Activated T-cell treated with anti-CD3 and anti-CD28 coated beads, Interleukin-2, amount 50 U/mL, for 72 hours (primary cell): ENCODE measurements around the gene SLC47A2. TPM values are rescaled to one million over a fixed set of nuclear protein-coding genes. Genes with fewer than 3 reads are reported as not detected.

ENCODE experiments used
- ATAC-seq, 2 donors: fragments of 150-1000 bp; cut with Tn5 transposase; replicated peaks in 1 of 2; 2 replicates each; pipeline ENCODE4 v1.10.0; 2021; ENCODE audit warnings: moderate library complexity in 2 of 2, mild to moderate bottlenecking in 1 of 2
- DNase-seq, 2 donors: peaks; one replicate each; pipeline ENCODE4 v3.0.0; 2021 to 2022; ENCODE audit warnings: mixed read lengths in 1 of 2
- H3K27ac Mint-ChIP-seq: one replicate; pipeline ENCODE4 v1.8.0; 2022; ENCODE audit warnings: mild to moderate bottlenecking, moderate library complexity, mixed read lengths
- H3K27me3 Mint-ChIP-seq: one replicate; pipeline ENCODE4 v1.8.0; 2022; ENCODE audit warnings: low read depth, mixed read lengths
- H3K36me3 Mint-ChIP-seq, 2 donors: one replicate each; pipeline ENCODE4 v1.8.0; 2022; ENCODE audit warnings: mixed read lengths in 2 of 2, mild to moderate bottlenecking in 1 of 2; ENCODE audit not compliant: insufficient read depth in 2 of 2
- H3K4me1 Mint-ChIP-seq: one replicate; pipeline ENCODE4 v1.8.0; 2022; ENCODE audit warnings: low read depth, mixed read lengths
- H3K4me3 Mint-ChIP-seq, 2 donors: one replicate each; pipeline ENCODE4 v1.8.0; 2022; ENCODE audit warnings: mild to moderate bottlenecking in 2 of 2, mixed read lengths in 2 of 2, moderate library complexity in 2 of 2
- H3K9me3 Mint-ChIP-seq, 2 donors: one replicate each; pipeline ENCODE4 v1.8.0; 2022; ENCODE audit warnings: mixed read lengths in 2 of 2
- total RNA-seq, 2 donors: library from RNA; stranded (reverse); gene quantifications; one replicate each; pipeline ENCODE4 v1.2.3, GENCODE V29; 2022

The SLC47A2 gene
- total RNA-seq, 2 donors from 2014 or later, result not detected

GRCh38 chr17:19743101-19744100 lies 27.0 kb upstream of the SLC47A2 start:
- H3K27me3 Mint-ChIP-seq, result no peaks in the 10 kb centered on the region
- ATAC-seq (no peak), DNase-seq (no peak)
- H3K27ac Mint-ChIP-seq, result no peak overlapping the region
- H3K36me3 Mint-ChIP-seq, result no peaks in the 10 kb centered on the region
- no peaks in the 10 kb centered on the region for H3K4me1 Mint-ChIP-seq
- H3K9me3 Mint-ChIP-seq, result no peaks in the 10 kb centered on the region
- peak overlapping the region; percentile 17 to 87 for H3K4me3 Mint-ChIP-seq

GRCh38 chr17:19742495-19742894 lies 26.1 kb upstream of the SLC47A2 start:
- Mint-ChIP-seq H3K36me3 (no peaks in the 10 kb centered on the region), H3K4me1 (no peaks in the 10 kb centered on the region), H3K27ac (no peak overlapping the region), H3K4me3 (no peak overlapping the region), H3K27me3 (no peaks in the 10 kb centered on the region), H3K9me3 (no peaks in the 10 kb centered on the region)
- no peak for DNase-seq
- no peak for ATAC-seq

- no peaks in the 10 kb centered on the region for H3K4me1 Mint-ChIP-seq
- DNase-seq (no peak), ATAC-seq (no peak)
- H3K9me3 Mint-ChIP-seq, result no peaks in the 10 kb centered on the region
- no peak overlapping the region for H3K4me3 Mint-ChIP-seq
- no peak overlapping the region for H3K27ac Mint-ChIP-seq
- no peaks in the 10 kb centered on the region for H3K36me3 Mint-ChIP-seq
- H3K27me3 Mint-ChIP-seq, result no peaks in the 10 kb centered on the region
Observed at GRCh38 chr17:19741832-19742457, 25.6 kb upstream of the SLC47A2 start.

DNA sequence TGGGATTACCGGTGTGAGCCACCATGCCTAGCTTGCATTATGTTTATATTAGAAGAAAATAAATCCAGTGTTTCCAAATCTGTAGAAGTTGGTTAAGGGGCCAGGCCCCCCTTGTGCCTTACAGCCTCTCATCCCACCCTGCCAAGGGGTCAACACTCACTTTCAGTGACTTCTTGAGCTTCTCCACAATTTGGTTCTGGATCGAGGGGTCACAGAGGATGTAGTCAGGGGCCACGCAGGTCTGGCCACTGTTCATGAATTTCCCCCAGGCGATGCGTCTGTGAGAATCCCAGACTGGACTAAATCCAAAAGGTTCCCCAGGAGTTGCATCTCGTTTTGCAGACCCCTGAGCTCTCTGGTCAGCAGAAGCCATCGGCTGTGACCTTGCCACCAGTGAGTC lies 24.5 kb upstream of the SLC47A2 start:
- Mint-ChIP-seq H3K4me3 (no peak overlapping the region), H3K27ac (no peak overlapping the region), H3K9me3 (no peaks in the 10 kb centered on the region), H3K27me3 (no peaks in the 10 kb centered on the region), H3K4me1 (no peaks in the 10 kb centered on the region), H3K36me3 (no peaks in the 10 kb centered on the region)
- ATAC-seq, result no peak
- no peak for DNase-seq

DNA sequence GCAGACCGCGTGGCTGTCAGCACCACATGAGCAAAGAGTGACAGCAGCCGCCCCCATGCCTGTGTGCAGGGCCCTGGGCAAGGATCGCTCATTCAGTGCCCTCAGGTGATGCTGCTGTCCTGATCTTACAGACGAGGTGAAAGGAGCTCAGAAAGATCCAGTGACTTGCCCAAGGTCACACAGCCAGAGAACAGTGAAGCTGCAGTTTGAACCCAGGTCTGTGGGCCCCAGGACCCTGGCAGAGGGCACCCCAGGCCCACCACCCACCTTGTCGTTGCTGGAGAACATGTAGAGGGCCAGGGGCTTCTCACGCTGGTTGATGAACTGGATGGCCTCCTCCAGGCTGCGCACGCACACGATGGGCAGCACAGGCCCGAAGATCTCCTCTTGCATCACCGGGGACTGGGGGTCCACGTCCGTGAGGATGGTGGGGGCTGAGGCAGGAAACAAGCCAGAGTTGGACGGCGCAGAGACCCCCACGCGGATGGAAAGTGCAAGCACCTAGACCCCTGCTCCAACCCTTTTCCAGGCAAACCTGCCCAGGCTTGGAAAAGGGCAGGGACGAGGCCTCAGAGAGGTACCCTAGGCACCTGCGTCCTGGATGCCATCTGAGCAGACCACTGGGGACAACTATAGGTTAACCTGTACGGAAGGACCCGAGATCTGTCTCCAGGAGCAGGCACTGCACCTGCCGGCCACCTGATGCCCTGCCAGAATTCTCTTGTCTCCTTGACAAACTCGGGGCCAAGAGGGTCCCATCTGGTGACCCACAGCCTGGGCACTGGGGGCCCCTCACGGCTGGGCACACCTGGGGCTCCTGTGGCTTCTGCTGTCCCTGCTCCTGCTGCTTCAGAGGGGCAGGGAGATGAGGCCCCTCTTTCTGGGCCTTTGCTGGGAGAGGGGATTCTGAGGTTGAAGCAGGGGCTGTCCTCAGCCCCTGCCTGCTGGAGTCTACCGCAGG lies 23.1 kb upstream of the SLC47A2 start:
- H3K4me1 Mint-ChIP-seq, result no peaks in the 10 kb centered on the region
- ATAC-seq, result peak in 1 of 2 donors; percentile 28

GRCh38 chr17:19738757-19739156 lies 22.4 kb upstream of the SLC47A2 start:
- Mint-ChIP-seq H3K4me3 (no peak overlapping the region), H3K36me3 (no peaks in the 10 kb centered on the region), H3K27me3 (no peaks in the 10 kb centered on the region), H3K9me3 (no peaks in the 10 kb centered on the region), H3K4me1 (no peaks in the 10 kb centered on the region), H3K27ac (no peak overlapping the region)
- ATAC-seq, result no peak
- DNase-seq, result no peak

More for the DNA sequence above, 23.1 kb upstream of the SLC47A2 start:
- H3K9me3 Mint-ChIP-seq, result no peaks in the 10 kb centered on the region
- H3K36me3 Mint-ChIP-seq, result no peaks in the 10 kb centered on the region
- DNase-seq, result no peak
- no peak overlapping the region for H3K4me3 Mint-ChIP-seq
- no peaks in the 10 kb centered on the region for H3K27me3 Mint-ChIP-seq
- no peak overlapping the region for H3K27ac Mint-ChIP-seq

- H3K9me3 Mint-ChIP-seq, result no peaks in the 10 kb centered on the region
- H3K27ac Mint-ChIP-seq, result no peak overlapping the region
- H3K27me3 Mint-ChIP-seq, result no peaks in the 10 kb centered on the region
- H3K36me3 Mint-ChIP-seq, result no peaks in the 10 kb centered on the region
- no peak overlapping the region for H3K4me3 Mint-ChIP-seq
- no peak for DNase-seq
- no peak for ATAC-seq
- no peaks in the 10 kb centered on the region for H3K4me1 Mint-ChIP-seq
Observed at GRCh38 chr17:19738073-19738449, 21.7 kb upstream of the SLC47A2 start.

- Mint-ChIP-seq H3K9me3 (no peaks in the 10 kb centered on the region), H3K27ac (no peak overlapping the region), H3K27me3 (no peaks in the 10 kb centered on the region), H3K36me3 (no peaks in the 10 kb centered on the region), H3K4me3 (no peak overlapping the region), H3K4me1 (no peaks in the 10 kb centered on the region)
- ATAC-seq, result no peak
- no peak for DNase-seq
Observed at GRCh38 chr17:19737305-19738072, 21.1 kb upstream of the SLC47A2 start.

DNA sequence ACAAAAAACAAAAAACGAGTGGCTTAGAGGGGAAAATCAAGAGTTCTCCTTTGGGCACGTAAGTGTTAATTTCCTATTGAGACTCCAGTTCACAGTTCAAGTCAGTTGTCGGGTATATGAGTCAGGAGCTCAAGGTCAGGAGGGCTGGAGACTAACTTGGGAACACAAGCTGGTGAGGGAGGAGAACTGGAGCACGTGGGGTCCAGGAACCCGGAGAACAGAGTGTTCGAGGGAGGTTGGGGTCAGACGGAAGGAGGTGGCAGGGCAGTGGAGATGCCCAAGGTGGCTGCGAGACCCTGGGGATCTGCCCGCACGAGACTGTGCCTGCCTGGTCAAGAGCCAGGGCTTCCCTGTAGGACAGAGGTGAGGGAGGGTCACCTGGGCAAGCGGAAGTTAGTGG lies 19.7 kb upstream of the SLC47A2 start:
- H3K27ac Mint-ChIP-seq, result no peak overlapping the region
- no peaks in the 10 kb centered on the region for H3K36me3 Mint-ChIP-seq
- no peaks in the 10 kb centered on the region for H3K4me1 Mint-ChIP-seq
- no peaks in the 10 kb centered on the region for H3K27me3 Mint-ChIP-seq
- ATAC-seq (no peak), DNase-seq (no peak)
- no peaks in the 10 kb centered on the region for H3K9me3 Mint-ChIP-seq
- no peak overlapping the region for H3K4me3 Mint-ChIP-seq

DNA sequence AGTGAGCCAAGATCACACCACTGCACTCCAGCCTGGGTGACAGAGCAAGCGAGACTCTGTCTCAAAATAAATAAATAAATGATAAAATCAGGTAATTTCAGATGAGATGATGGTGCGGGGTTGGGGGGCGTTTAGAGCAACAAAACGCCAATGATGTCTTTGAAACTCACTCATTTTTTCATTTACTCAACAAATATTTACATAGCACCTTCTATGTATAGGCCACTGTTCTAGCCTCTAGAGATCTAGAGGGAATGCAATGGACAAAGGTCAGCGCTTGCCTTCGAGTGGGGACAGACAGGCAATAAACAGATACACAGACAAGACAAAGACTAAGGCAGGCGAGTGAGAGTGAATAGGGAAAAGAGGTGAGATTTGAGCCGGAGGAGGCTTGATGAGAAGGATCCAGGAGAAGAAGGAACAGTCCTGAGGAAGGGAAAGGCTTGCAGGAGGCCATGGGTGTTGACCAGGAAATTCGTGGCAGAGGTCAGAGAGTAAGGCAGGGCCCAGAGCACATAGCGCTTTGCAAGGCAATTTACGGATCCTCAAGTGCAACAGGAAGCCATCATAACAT lies 17.7 kb upstream of the SLC47A2 start:
- no peak overlapping the region for H3K4me3 Mint-ChIP-seq
- DNase-seq, result no peak
- H3K27me3 Mint-ChIP-seq, result no peaks in the 10 kb centered on the region
- no peak for ATAC-seq
- no peaks in the 10 kb centered on the region for H3K4me1 Mint-ChIP-seq
- no peak overlapping the region for H3K27ac Mint-ChIP-seq
- no peaks in the 10 kb centered on the region for H3K36me3 Mint-ChIP-seq
- H3K9me3 Mint-ChIP-seq, result no peaks in the 10 kb centered on the region

- DNase-seq, result no peak
- no peaks in the 10 kb centered on the region for H3K36me3 Mint-ChIP-seq
Observed at GRCh38 chr17:19731626-19732025, 15.2 kb upstream of the SLC47A2 start.

GRCh38 chr17:19730843-19731242 lies 14.5 kb upstream of the SLC47A2 start:
- Mint-ChIP-seq H3K27me3 (no peaks in the 10 kb centered on the region), H3K27ac (no peak overlapping the region), H3K9me3 (no peaks in the 10 kb centered on the region), H3K36me3 (no peaks in the 10 kb centered on the region), H3K4me3 (no peak overlapping the region), H3K4me1 (no peaks in the 10 kb centered on the region)
- ATAC-seq, result no peak
- DNase-seq, result no peak

More at GRCh38 chr17:19731626-19732025, 15.2 kb upstream of the SLC47A2 start:
- H3K4me3 Mint-ChIP-seq, result no peak overlapping the region
- no peaks in the 10 kb centered on the region for H3K27me3 Mint-ChIP-seq
- H3K27ac Mint-ChIP-seq, result no peak overlapping the region
- ATAC-seq, result no peak
- no peaks in the 10 kb centered on the region for H3K9me3 Mint-ChIP-seq
- no peaks in the 10 kb centered on the region for H3K4me1 Mint-ChIP-seq
